ENCODE data around the gene APOBEC3F. TPM values are rescaled to one million over a fixed set of nuclear protein-coding genes. Genes with fewer than 3 reads are reported as not detected.

APOBEC3F gene
- total and polyA plus RNA-seq, 2 of the 13 experiments (the other 11 are each of a cell fraction or from before 2014, with no cell fraction given): 2.9 to 3.7 TPM

DNA sequence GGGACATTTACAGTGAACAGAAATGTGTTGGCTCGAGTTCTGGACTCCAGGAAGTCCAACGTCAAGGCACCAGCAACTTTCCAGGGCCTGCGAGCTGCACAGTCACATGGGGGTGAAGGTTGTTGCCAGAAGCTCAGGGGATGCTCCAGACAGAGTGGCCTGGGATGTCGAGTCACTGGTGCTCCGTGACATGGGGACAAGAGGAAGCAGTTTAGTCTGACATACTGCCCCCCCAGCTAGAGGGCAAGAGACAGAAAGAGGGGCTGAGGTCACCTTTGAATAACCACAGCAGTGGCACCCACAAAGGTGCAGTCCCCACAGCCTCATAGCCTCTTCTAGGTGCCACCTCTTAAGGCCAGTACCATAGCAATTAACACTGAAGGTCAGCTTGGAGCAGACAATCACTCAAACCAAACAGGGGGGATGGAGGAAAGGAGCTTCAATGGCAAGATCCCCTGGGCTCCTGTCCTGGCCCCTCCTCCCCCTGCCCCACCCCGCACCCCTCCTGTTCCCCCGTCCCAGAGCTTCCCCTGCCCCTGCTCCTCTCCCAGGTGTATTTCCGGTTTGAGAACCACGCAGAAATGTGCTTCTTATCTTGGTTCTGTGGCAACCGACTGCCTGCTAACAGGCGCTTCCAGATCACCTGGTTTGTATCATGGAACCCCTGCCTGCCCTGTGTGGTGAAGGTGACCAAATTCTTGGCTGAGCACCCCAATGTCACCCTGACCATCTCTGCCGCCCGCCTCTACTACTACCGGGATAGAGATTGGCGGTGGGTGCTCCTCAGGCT is 15.9 kb upstream of the APOBEC3F start:
- Histone ChIP-seq H4K20me1 (ENCODE audit: insufficient read depth, low read length) (no peaks in the 10 kb centered on the region), H3K79me2 (ENCODE audit: insufficient read depth, low read length) (no peaks in the 10 kb centered on the region), H3K4me2 (ENCODE audit: low read depth, low read length) (no peak overlapping the region), H3K36me3 (replicated peaks in 1 of 2; ENCODE audit: control insufficient read depth in 1 of 2, insufficient read depth in 2 of 2, low read length in 2 of 2) (no peaks in the 10 kb centered on the region), H2AFZ (ENCODE audit: low read length) (no peak overlapping the region), H3K9me3 (ENCODE audit: low read length) (no peaks in the 10 kb centered on the region), H3K27ac (ENCODE audit: extremely low read length, insufficient read depth, low read length) (no peak overlapping the region), H3K4me3 (replicated peaks in 1 of 3; ENCODE audit: insufficient read depth in 1 of 3, low read depth in 2 of 3, low read length in 3 of 3) (no peak overlapping the region), H3K9ac (ENCODE audit: insufficient read depth, low read depth, low read length) (no peak overlapping the region), H3K4me1 (ENCODE audit: insufficient read depth, low read length) (peaks cover 31% of the 10 kb centered on the region), H3K27me3 (ENCODE audit: control insufficient read depth in 1 of 2, insufficient read depth in 2 of 2, low read length in 2 of 2) (no peaks in the 10 kb centered on the region)
- ChIA-PET POLR2A (no interaction called here), CTCF (ENCODE audit: low intra/inter-chr PET ratio, low total read pairs) (no interaction called here)
- ATAC-seq (no peak), DNase-seq (ENCODE audit: low spot score) (no peak), FAIRE-seq (no peak)
- intact Hi-C loops (cut with micrococcal nuclease; ENCODE audit: unreplicated experiment) (no loop called here), in situ Hi-C loops (cut with HindIII; ENCODE audit: extremely low pct_ligation_motif_present, low pct_unique_long_range_greater_than_20kb) (no loop called here)
- TF ChIP-seq MTA1 (CRISPR knock-in tag; IDR thresholded peaks at IDR 0.05; ENCODE audit: borderline replicate concordance): no peak
- TF ChIP-seq, protein P1, sequence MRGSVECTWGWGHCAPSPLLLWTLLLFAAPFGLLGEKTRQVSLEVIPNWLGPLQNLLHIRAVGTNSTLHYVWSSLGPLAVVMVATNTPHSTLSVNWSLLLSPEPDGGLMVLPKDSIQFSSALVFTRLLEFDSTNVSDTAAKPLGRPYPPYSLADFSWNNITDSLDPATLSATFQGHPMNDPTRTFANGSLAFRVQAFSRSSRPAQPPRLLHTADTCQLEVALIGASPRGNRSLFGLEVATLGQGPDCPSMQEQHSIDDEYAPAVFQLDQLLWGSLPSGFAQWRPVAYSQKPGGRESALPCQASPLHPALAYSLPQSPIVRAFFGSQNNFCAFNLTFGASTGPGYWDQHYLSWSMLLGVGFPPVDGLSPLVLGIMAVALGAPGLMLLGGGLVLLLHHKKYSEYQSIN (CRISPR knock-in tag; IDR thresholded peaks at IDR 0.05; ENCODE audit: borderline replicate concordance): no peak
- 90% methylated on average over 11 of the region's 15 CpGs for WGBS (ENCODE audit: low lambda C conversion rate)
- no TSS peak for BruUV-seq (replicated peaks)

DNA sequence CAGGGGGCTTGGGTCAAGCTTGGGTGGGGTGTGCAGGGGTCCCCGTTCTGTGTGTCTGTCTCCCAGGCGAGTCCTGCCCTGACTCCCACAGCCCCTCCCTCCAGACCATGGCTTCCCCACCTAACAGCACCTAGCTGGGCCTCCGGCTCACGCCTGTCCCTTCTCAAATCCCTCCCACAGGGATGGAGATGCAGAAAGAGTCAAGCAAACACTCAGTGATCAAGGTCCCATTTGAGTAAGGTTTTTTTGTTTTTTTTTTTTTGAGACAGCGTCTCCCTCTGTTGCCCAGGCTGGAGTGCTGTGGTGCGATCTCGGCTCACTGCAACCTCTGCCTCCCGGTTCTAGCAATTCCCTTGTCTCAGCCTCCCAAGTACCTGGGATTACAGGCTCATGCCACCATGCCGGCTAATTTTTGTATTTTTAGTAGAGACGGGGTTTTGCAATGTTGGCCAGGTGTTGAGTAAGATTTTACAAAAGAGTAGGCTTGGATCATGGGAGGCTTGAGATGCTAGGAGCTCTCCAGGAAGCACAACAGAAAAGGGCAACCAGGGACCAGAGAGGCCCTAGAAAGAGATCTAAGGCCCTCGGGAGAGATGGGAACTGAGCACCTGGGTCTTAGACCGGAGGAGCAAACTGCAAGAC is 14.0 kb upstream of the APOBEC3F start:
- intact Hi-C loops (cut with micrococcal nuclease; ENCODE audit: unreplicated experiment) (no loop called here), in situ Hi-C loops (cut with HindIII; ENCODE audit: extremely low pct_ligation_motif_present, low pct_unique_long_range_greater_than_20kb) (no loop called here)
- no peak overlapping the region for H3K9ac ChIP-seq (ENCODE audit: insufficient read depth, low read depth, low read length)
- no peaks in the 10 kb centered on the region for H4K20me1 ChIP-seq (ENCODE audit: insufficient read depth, low read length)
- ATAC-seq: peak; percentile 50
- no peaks in the 10 kb centered on the region for H3K36me3 ChIP-seq (replicated peaks in 1 of 2; ENCODE audit: control insufficient read depth in 1 of 2, insufficient read depth in 2 of 2, low read length in 2 of 2)
- ChIA-PET CTCF (ENCODE audit: low intra/inter-chr PET ratio, low total read pairs) (no interaction called here), POLR2A (interaction anchor here (1.4 kb wide), 1 partner anchor 12 kb away, joined by 3 read pairs; no protein-coding TSS in a partner anchor)
- peaks cover 18% of the 10 kb centered on the region for H3K4me1 ChIP-seq (ENCODE audit: insufficient read depth, low read length)
- H3K4me2 ChIP-seq (ENCODE audit: low read depth, low read length): peak overlapping the region; percentile 23; the same call in 1 of the 2 replicates
- H3K79me2 ChIP-seq (ENCODE audit: insufficient read depth, low read length): no peaks in the 10 kb centered on the region
- no peaks in the 10 kb centered on the region for H3K9me3 ChIP-seq (ENCODE audit: low read length)
- H3K27me3 ChIP-seq (ENCODE audit: control insufficient read depth in 1 of 2, insufficient read depth in 2 of 2, low read length in 2 of 2): no peaks in the 10 kb centered on the region; a peak in 1 of 5 replicates
- BruUV-seq (replicated peaks): no TSS peak
- TF ChIP-seq CEBPB (IDR thresholded peaks at IDR 0.05; ENCODE audit: borderline replicate concordance, low read depth, low read length) (peak; percentile 64; the same call in 1 of the 2 replicates), SOX6 (IDR thresholded peaks at IDR 0.05) (no peak), SOX6 (CRISPR knock-in tag; IDR thresholded peaks at IDR 0.05) (peak; percentile 21; the same call in 1 of the 2 replicates), RBAK (CRISPR knock-in tag; IDR thresholded peaks at IDR 0.05) (no peak), CEBPG (CRISPR knock-in tag; IDR thresholded peaks at IDR 0.05) (peak; percentile 70)
- TF ChIP-seq, protein P2, sequence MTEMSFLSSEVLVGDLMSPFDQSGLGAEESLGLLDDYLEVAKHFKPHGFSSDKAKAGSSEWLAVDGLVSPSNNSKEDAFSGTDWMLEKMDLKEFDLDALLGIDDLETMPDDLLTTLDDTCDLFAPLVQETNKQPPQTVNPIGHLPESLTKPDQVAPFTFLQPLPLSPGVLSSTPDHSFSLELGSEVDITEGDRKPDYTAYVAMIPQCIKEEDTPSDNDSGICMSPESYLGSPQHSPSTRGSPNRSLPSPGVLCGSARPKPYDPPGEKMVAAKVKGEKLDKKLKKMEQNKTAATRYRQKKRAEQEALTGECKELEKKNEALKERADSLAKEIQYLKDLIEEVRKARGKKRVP (CRISPR knock-in tag; IDR thresholded peaks at IDR 0.05): 0 out of 4 replicates have a peak, but pooled peaks of 1 of the 2 experiments have one; percentile 19
- TF ChIP-seq, protein P3, sequence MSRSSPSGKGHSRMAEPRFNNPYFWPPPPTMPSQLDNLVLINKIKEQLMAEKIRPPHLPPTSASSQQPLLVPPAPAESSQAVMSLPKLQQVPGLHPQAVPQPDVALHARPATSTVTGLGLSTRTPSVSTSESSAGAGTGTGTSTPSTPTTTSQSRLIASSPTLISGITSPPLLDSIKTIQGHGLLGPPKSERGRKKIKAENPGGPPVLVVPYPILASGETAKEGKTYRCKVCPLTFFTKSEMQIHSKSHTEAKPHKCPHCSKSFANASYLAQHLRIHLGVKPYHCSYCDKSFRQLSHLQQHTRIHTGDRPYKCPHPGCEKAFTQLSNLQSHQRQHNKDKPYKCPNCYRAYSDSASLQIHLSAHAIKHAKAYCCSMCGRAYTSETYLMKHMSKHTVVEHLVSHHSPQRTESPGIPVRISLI (CRISPR knock-in tag; IDR thresholded peaks at IDR 0.05; ENCODE audit: borderline replicate concordance): peak; percentile 80; the same call in 1 of the 2 replicates
- no peak overlapping the region for H3K4me3 ChIP-seq (replicated peaks in 1 of 3; ENCODE audit: insufficient read depth in 1 of 3, low read depth in 2 of 3, low read length in 3 of 3)
- no peak for FAIRE-seq
- DNase-seq (ENCODE audit: low spot score): no peak
- H3K27ac ChIP-seq (ENCODE audit: extremely low read length, insufficient read depth, low read length): no peak overlapping the region
- 7% methylated on average over 10 of the region's 12 CpGs for WGBS (ENCODE audit: low lambda C conversion rate)
- H2AFZ ChIP-seq (ENCODE audit: low read length): no peak overlapping the region
